Neural progenitor cell (in vitro differentiated cells): ENCODE data around the gene RBM22. TPM values are rescaled to one million over a fixed set of nuclear protein-coding genes. Genes with fewer than 3 reads are reported as not detected.

Source experiments
- DNase-seq: peaks from one replicate; pipeline ENCODE4 v3.0.0-alpha.2; 2016; ENCODE audit warnings: low spot score
- H2AFZ ChIP-seq: fragments of 200-600 bp; sonication (generic); replicated peaks from 2 replicates; pipeline ENCODE4 v1.6.1; 2016; ENCODE audit warnings: antibody characterized with exemption
- H3F3A ChIP-seq: fragments of 200-600 bp; sonication (generic); 2 replicates; pipeline ENCODE4 v1.6.1; 2016; ENCODE audit warnings: antibody characterized with exemption, low read depth
- H3K27ac ChIP-seq: fragments of 200-600 bp; sonication (generic); 2 replicates; pipeline ENCODE4 v1.5.1; 2016; ENCODE audit warnings: mild to moderate bottlenecking
- H3K27me3 ChIP-seq: fragments of 200-600 bp; sonication (generic); 2 replicates; pipeline ENCODE4 v1.6.1; 2016; ENCODE audit warnings: mild to moderate bottlenecking, moderate library complexity
- H3K36me3 ChIP-seq: fragments of 200-600 bp; sonication (generic); 2 replicates; pipeline ENCODE4 v1.5.1; 2016
- H3K4me1 ChIP-seq: fragments of 200-600 bp; sonication (generic); 2 replicates; pipeline ENCODE4 v1.6.1; 2016; ENCODE audit warnings: mixed run types
- H3K4me2 ChIP-seq: fragments of 200-600 bp; sonication (generic); 2 replicates; pipeline ENCODE4 v1.6.1; 2016
- H3K4me3 ChIP-seq: fragments of 200-600 bp; sonication (generic); 2 replicates; pipeline ENCODE4 v1.5.1; 2016
- H3K79me2 ChIP-seq: fragments of 200-600 bp; sonication (generic); 2 replicates; pipeline ENCODE4 v1.6.1; 2016; ENCODE audit warnings: low read depth
- H3K9ac ChIP-seq: fragments of 200-600 bp; sonication (generic); 2 replicates; pipeline ENCODE4 v1.6.1; 2016
- H3K9me3 ChIP-seq: fragments of 200-600 bp; sonication (generic); 2 replicates; pipeline ENCODE4 v1.5.1; 2016; ENCODE audit warnings: low read depth
- H4K20me1 ChIP-seq: fragments of 200-600 bp; sonication (generic); 2 replicates; pipeline ENCODE4 v1.6.1; 2016; ENCODE audit warnings: low read depth
- H3K27ac Mint-ChIP-seq: 3 replicates; pipeline ENCODE4 v1.8.0; 2021; ENCODE audit warnings: mixed read lengths
- H3K27me3 Mint-ChIP-seq: 2 replicates; pipeline ENCODE4 v1.8.0; 2022; ENCODE audit warnings: low read depth, mild to moderate bottlenecking, inconsistent platforms, moderate library complexity, mixed read lengths; ENCODE audit not compliant: insufficient read depth
- H3K36me3 Mint-ChIP-seq: 3 replicates; pipeline ENCODE4 v1.8.0; 2021; ENCODE audit warnings: mixed read lengths
- H3K4me1 Mint-ChIP-seq: 3 replicates; pipeline ENCODE4 v1.8.0; 2021; ENCODE audit warnings: mixed read lengths
- H3K4me3 Mint-ChIP-seq: 3 replicates; pipeline ENCODE4 v1.8.0; 2021; ENCODE audit warnings: mild to moderate bottlenecking, moderate library complexity, mixed read lengths
- H3K9me3 Mint-ChIP-seq: 3 replicates; pipeline ENCODE4 v1.8.0; 2020; ENCODE audit warnings: mixed read lengths
- EZH2 ChIP-seq: fragments of 200-600 bp; sonication (generic); IDR thresholded peaks from 2 replicates; pipeline ENCODE4 v1.6.1; 2017; ENCODE audit warnings: antibody characterized with exemption, mild to moderate bottlenecking, moderate library complexity
- EZH2phosphoT487 ChIP-seq: fragments of 200-600 bp; sonication (generic); IDR thresholded peaks from 2 replicates; pipeline ENCODE4 v1.6.1; 2017; ENCODE audit warnings: antibody characterized with exemption
- total RNA-seq: library from RNA; depleted of rRNA; stranded (reverse); fragments of >200 nt; gene quantifications from 2 replicates; pipeline ENCODE4 v1.2.3, GENCODE V29; 2015; ENCODE audit warnings: low replicate concordance
- TF ChIP-seq, protein P1 (sequence below): fragments of 200-600 bp; sonication (generic); IDR thresholded peaks from 2 replicates; pipeline ENCODE4 v1.5.1; 2017; ENCODE audit warnings: antibody characterized with exemption, mild to moderate bottlenecking

RBM22 gene
- total RNA-seq, 1 donor from 2014 or later: 52.4 TPM

DNA sequence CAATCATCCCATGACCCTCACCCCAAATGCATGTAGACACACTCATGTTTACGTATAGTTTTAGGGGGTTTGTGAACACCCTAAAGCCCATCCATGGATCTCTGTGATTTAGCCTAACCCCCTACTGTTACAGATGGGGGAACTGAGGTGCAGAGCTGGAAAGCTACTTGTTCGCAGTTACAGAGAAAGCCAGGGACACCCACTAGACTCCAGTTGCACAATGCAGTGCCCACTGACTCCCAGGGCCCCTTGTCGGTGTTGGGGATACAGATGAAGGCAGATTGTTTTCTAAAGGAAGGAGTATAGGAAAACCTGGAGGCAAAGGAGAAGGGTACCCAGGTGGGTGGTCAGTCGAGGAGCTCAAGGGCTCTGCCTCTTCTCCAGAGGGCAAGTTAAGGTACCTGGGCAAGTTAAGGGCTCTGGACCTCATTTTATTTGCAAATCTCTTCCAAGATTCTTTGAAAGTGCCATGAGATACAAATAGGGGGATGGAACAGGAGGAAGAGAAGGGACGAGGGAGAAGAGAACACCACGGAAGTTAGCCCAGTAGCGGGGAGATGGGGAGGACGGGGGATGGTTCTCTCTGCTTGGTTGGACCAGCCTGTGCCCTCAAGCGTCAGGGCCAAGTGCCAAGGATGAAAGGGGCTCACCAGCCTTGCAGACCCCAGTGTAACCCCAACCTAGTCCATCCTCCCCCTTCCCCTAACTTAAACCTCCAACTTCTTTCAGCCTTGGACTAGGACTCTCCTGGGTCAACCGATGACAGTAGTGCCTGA lies 38.9 kb downstream of the RBM22 start:
- Mint-ChIP-seq H3K4me3 (peak overlapping the region; percentile 24), H3K27ac (no peak overlapping the region), H3K27me3 (peaks cover 5% of the 10 kb centered on the region), H3K36me3 (no peaks in the 10 kb centered on the region), H3K4me1 (peaks cover 20% of the 10 kb centered on the region), H3K9me3 (no peaks in the 10 kb centered on the region)
- H3K4me1 ChIP-seq: peaks cover 21% of the 10 kb centered on the region
- H3K36me3 ChIP-seq: no peaks in the 10 kb centered on the region
- H3K4me3 ChIP-seq: no peak overlapping the region
- H2AFZ ChIP-seq: no peak overlapping the region
- peaks cover 9% of the 10 kb centered on the region for H3F3A ChIP-seq
- no peak for DNase-seq
- H3K27me3 ChIP-seq: no peaks in the 10 kb centered on the region
- TF ChIP-seq EZH2: no peak
- no peak for TF ChIP-seq EZH2phosphoT487
- TF ChIP-seq, protein P1, sequence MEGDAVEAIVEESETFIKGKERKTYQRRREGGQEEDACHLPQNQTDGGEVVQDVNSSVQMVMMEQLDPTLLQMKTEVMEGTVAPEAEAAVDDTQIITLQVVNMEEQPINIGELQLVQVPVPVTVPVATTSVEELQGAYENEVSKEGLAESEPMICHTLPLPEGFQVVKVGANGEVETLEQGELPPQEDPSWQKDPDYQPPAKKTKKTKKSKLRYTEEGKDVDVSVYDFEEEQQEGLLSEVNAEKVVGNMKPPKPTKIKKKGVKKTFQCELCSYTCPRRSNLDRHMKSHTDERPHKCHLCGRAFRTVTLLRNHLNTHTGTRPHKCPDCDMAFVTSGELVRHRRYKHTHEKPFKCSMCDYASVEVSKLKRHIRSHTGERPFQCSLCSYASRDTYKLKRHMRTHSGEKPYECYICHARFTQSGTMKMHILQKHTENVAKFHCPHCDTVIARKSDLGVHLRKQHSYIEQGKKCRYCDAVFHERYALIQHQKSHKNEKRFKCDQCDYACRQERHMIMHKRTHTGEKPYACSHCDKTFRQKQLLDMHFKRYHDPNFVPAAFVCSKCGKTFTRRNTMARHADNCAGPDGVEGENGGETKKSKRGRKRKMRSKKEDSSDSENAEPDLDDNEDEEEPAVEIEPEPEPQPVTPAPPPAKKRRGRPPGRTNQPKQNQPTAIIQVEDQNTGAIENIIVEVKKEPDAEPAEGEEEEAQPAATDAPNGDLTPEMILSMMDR: no peak
- no peak overlapping the region for H3K4me2 ChIP-seq
- no peak overlapping the region for H3K9ac ChIP-seq
- H3K79me2 ChIP-seq: no peaks in the 10 kb centered on the region
- no peaks in the 10 kb centered on the region for H4K20me1 ChIP-seq
- H3K27ac ChIP-seq: no peak overlapping the region
- H3K9me3 ChIP-seq: no peaks in the 10 kb centered on the region

DNA sequence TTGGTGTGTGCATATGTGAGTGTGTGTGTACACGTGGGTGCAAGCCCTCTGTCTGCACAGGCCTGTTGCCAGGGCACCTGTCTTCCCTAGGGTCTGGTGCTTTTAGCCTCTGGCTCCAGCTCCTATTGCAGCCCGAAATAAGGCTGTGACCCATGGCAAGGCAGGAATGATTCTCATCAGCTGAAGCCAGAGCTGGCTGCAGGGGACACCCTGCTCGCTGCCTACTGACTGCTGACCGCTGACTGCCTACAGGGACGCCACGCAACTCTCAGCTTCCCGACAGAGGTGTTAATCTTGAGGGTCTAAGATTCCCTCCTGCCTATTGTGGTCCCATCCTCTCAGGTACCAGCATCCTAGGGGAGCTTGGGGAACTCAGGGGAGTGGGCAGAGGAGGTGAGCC lies 39.8 kb downstream of the RBM22 start, which contains the start of gene MYOZ3:
TSS of gene MYOZ3 (plus strand) at position 166 of the 400 bp plus-strand sequence. CDS start 1,691 bp downstream, outside the sequence.
- Histone ChIP-seq H4K20me1 (no peaks in the 10 kb centered on the region), H3K9ac (no peak within 1 kb of the TSS), H2AFZ (peak within 1 kb of the TSS; percentile 70), H3K79me2 (no peaks in the 10 kb centered on the region), H3K4me1 (peaks cover 21% of the 10 kb centered on the region), H3F3A (peaks cover 9% of the 10 kb centered on the region), H3K4me3 (no peak within 1 kb of the TSS), H3K27ac (no peak within 1 kb of the TSS), H3K9me3 (no peaks in the 10 kb centered on the region), H3K27me3 (no peaks in the 10 kb centered on the region), H3K4me2 (peak within 1 kb of the TSS; percentile 45), H3K36me3 (no peaks in the 10 kb centered on the region)
- Mint-ChIP-seq H3K9me3 (no peaks in the 10 kb centered on the region), H3K27ac (peak within 1 kb of the TSS; percentile 18), H3K4me1 (peaks cover 20% of the 10 kb centered on the region), H3K36me3 (no peaks in the 10 kb centered on the region), H3K4me3 (peak within 1 kb of the TSS; percentile 4), H3K27me3 (peaks cover 5% of the 10 kb centered on the region)
- DNase-seq: no peak
- TF ChIP-seq EZH2 (no peak), EZH2phosphoT487 (no peak)
- TF ChIP-seq, protein P1: no peak

DNA sequence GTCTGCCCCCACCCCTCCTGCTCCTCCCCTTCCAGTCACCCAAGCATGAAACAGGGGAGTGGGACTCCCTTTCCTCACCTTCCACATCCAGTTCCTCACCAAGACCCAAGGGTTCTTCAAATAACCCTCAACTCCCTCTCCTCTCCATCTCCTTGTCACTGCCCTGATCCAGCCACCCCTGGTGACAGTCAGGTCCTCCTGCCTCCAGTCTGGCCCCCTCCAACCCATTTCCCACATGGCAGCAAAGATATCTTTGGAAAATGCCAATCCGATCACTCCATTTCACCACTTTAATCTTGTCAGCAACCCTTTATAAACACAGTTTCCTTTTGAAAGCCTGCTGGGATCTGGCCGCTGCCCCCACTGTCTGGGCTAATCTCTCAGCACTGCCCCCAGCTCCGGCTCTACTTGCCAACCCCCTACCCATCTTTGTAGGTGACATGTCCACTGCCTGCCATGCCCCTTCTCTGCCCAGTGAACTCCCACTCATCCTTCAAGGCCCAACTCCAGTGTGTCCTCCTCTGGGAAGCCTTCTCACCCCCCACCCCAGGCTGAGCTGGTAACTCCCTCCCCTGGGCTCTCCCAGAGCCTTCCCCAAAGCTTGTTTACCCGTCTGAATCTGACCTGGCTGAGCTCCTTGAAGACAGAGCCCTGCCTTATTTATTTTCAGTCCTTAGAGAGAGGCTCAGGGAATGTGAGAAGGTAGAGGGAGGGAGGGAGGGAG lies 40.6 kb downstream of the RBM22 start:
- no peaks in the 10 kb centered on the region for H4K20me1 ChIP-seq
- Mint-ChIP-seq H3K4me3 (peak overlapping the region; percentile 4), H3K27me3 (peaks cover 5% of the 10 kb centered on the region), H3K36me3 (no peaks in the 10 kb centered on the region), H3K9me3 (no peaks in the 10 kb centered on the region), H3K4me1 (peaks cover 23% of the 10 kb centered on the region), H3K27ac (peak overlapping the region; percentile 18)
- H3K27ac ChIP-seq: no peak overlapping the region
- peaks cover 9% of the 10 kb centered on the region for H3F3A ChIP-seq
- DNase-seq: no peak
- H3K4me1 ChIP-seq: peaks cover 21% of the 10 kb centered on the region
- no peaks in the 10 kb centered on the region for H3K79me2 ChIP-seq
- no peaks in the 10 kb centered on the region for H3K9me3 ChIP-seq
- no peaks in the 10 kb centered on the region for H3K36me3 ChIP-seq
- no peak for TF ChIP-seq EZH2
- TF ChIP-seq, protein P1: no peak
- no peak for TF ChIP-seq EZH2phosphoT487
- H3K27me3 ChIP-seq: no peaks in the 10 kb centered on the region
- H3K4me3 ChIP-seq: no peak overlapping the region
- H3K9ac ChIP-seq: no peak overlapping the region
- H3K4me2 ChIP-seq: peak overlapping the region; percentile 45
- peak overlapping the region; percentile 70 for H2AFZ ChIP-seq
